Effector memory CD8-positive, alpha-beta T cell (primary cell): ENCODE results near the gene FN1.

Source experiments
- ATAC-seq: fragments of 150-1000 bp; cut with Tn5 transposase; replicated peaks from 2 replicates; pipeline ENCODE4 v1.10.0; 2021; ENCODE audit warnings: mild to moderate bottlenecking, moderate library complexity
- DNase-seq, 3 experiments: peaks; one replicate each; pipeline ENCODE4 v3.0.0; 2021
- H3K27ac Mint-ChIP-seq, 2 donors: one replicate each; pipeline ENCODE4 v1.8.0; 2022; ENCODE audit warnings: mild to moderate bottlenecking in 2 of 2, mixed read lengths in 2 of 2, moderate library complexity in 2 of 2
- H3K27me3 Mint-ChIP-seq, 2 donors: one replicate each; pipeline ENCODE4 v1.8.0; 2022; ENCODE audit warnings: mixed read lengths in 2 of 2
- H3K36me3 Mint-ChIP-seq: one replicate; pipeline ENCODE4 v1.8.0; 2022; ENCODE audit warnings: mild to moderate bottlenecking, moderate library complexity, mixed read lengths; ENCODE audit not compliant: insufficient read depth
- H3K4me1 Mint-ChIP-seq, 2 donors: one replicate each; pipeline ENCODE4 v1.8.0; 2022; ENCODE audit warnings: low read depth in 2 of 2, mixed read lengths in 2 of 2
- H3K4me3 Mint-ChIP-seq, 2 donors: one replicate each; pipeline ENCODE4 v1.8.0; 2022; ENCODE audit warnings: mild to moderate bottlenecking in 2 of 2, mixed read lengths in 2 of 2, moderate library complexity in 2 of 2
- H3K9me3 Mint-ChIP-seq, 2 donors: one replicate each; pipeline ENCODE4 v1.8.0; 2022; ENCODE audit warnings: mixed read lengths in 2 of 2

FN1 gene

GRCh38 chr2:215435280-215435869 lies 493 bp downstream of the FN1 start:
- peaks cover 79 to 91% of the 10 kb centered on the region in 2 donors for H3K27me3 Mint-ChIP-seq
- H3K4me3 Mint-ChIP-seq = peak overlapping the region; percentile 68 to 71
- H3K4me1 Mint-ChIP-seq = peaks cover 14 to 19% of the 10 kb centered on the region in 2 donors
- ATAC-seq (peak; percentile 26), DNase-seq (no peak)
- peaks cover 0 to 2% of the 10 kb centered on the region in 2 donors for H3K9me3 Mint-ChIP-seq
- no peaks in the 10 kb centered on the region for H3K36me3 Mint-ChIP-seq
- H3K27ac Mint-ChIP-seq = no peak overlapping the region

GRCh38 chr2:215434447-215435279 lies 1.2 kb downstream of the FN1 start:
- Mint-ChIP-seq H3K27me3 (peaks cover 80 to 93% of the 10 kb centered on the region in 2 donors), H3K4me3 (peak overlapping the region; percentile 68 to 71), H3K9me3 (peaks cover 0 to 2% of the 10 kb centered on the region in 2 donors), H3K4me1 (peaks cover 14 to 19% of the 10 kb centered on the region in 2 donors), H3K27ac (no peak overlapping the region), H3K36me3 (no peaks in the 10 kb centered on the region)
- no peak for DNase-seq
- no peak for ATAC-seq

- DNase-seq (no peak), ATAC-seq (no peak)
- peaks cover 79 to 93% of the 10 kb centered on the region in 2 donors for H3K27me3 Mint-ChIP-seq
- peaks cover 0 to 2% of the 10 kb centered on the region in 2 donors for H3K9me3 Mint-ChIP-seq
- H3K4me1 Mint-ChIP-seq = peaks cover 14 to 19% of the 10 kb centered on the region in 2 donors
- H3K27ac Mint-ChIP-seq = no peak overlapping the region
- no peak overlapping the region for H3K4me3 Mint-ChIP-seq
- no peaks in the 10 kb centered on the region for H3K36me3 Mint-ChIP-seq
Measured at GRCh38 chr2:215432759-215433594, 2.9 kb downstream of the FN1 start.

- peaks cover 0 to 2% of the 10 kb centered on the region in 2 donors for H3K9me3 Mint-ChIP-seq
- H3K27ac Mint-ChIP-seq = no peak overlapping the region
- ATAC-seq (no peak), DNase-seq (no peak)
- peaks cover 76 to 90% of the 10 kb centered on the region in 2 donors for H3K27me3 Mint-ChIP-seq
- H3K4me3 Mint-ChIP-seq = no peak overlapping the region
- peaks cover 13 to 17% of the 10 kb centered on the region in 2 donors for H3K4me1 Mint-ChIP-seq
- H3K36me3 Mint-ChIP-seq = no peaks in the 10 kb centered on the region
Measured at GRCh38 chr2:215431778-215432758, 3.8 kb downstream of the FN1 start.

GRCh38 chr2:215431290-215431689 lies 4.6 kb downstream of the FN1 start:
- Mint-ChIP-seq H3K27ac (no peak overlapping the region), H3K27me3 (peaks cover 69 to 83% of the 10 kb centered on the region in 2 donors), H3K4me3 (no peak overlapping the region), H3K9me3 (peaks cover 0 to 2% of the 10 kb centered on the region in 2 donors), H3K36me3 (no peaks in the 10 kb centered on the region), H3K4me1 (peaks cover 9 to 10% of the 10 kb centered on the region in 2 donors)
- ATAC-seq (no peak), DNase-seq (no peak)

GRCh38 chr2:215430528-215431187 lies 5.2 kb downstream of the FN1 start:
- peaks cover 67 to 87% of the 10 kb centered on the region in 2 donors for H3K27me3 Mint-ChIP-seq
- no peak overlapping the region for H3K4me3 Mint-ChIP-seq
- ATAC-seq (no peak), DNase-seq (no peak)
- H3K36me3 Mint-ChIP-seq = no peaks in the 10 kb centered on the region
- no peak overlapping the region for H3K27ac Mint-ChIP-seq
- peaks cover 6 to 9% of the 10 kb centered on the region in 2 donors for H3K4me1 Mint-ChIP-seq
- peaks cover 0 to 2% of the 10 kb centered on the region in 2 donors for H3K9me3 Mint-ChIP-seq

- no peak for ATAC-seq
- no peak for DNase-seq
- H3K4me3 Mint-ChIP-seq = no peak overlapping the region
- peaks cover 0 to 2% of the 10 kb centered on the region in 2 donors for H3K9me3 Mint-ChIP-seq
- H3K27me3 Mint-ChIP-seq = peaks cover 56 to 88% of the 10 kb centered on the region in 2 donors
- no peaks in the 10 kb centered on the region for H3K36me3 Mint-ChIP-seq
- no peaks in the 10 kb centered on the region for H3K4me1 Mint-ChIP-seq
- no peak overlapping the region for H3K27ac Mint-ChIP-seq
Measured at GRCh38 chr2:215429424-215429823, 6.4 kb downstream of the FN1 start.

- no peak overlapping the region for H3K27ac Mint-ChIP-seq
- peaks cover 59 to 88% of the 10 kb centered on the region in 2 donors for H3K27me3 Mint-ChIP-seq
- ATAC-seq (no peak), DNase-seq (no peak)
- H3K4me3 Mint-ChIP-seq = no peak overlapping the region
- H3K36me3 Mint-ChIP-seq = no peaks in the 10 kb centered on the region
- no peaks in the 10 kb centered on the region for H3K4me1 Mint-ChIP-seq
- peaks cover 0 to 1% of the 10 kb centered on the region in 2 donors for H3K9me3 Mint-ChIP-seq
Measured at GRCh38 chr2:215428060-215428910, 7.6 kb downstream of the FN1 start.

- no peaks in the 10 kb centered on the region for H3K4me1 Mint-ChIP-seq
- no peak overlapping the region for H3K27ac Mint-ChIP-seq
- H3K4me3 Mint-ChIP-seq = no peak overlapping the region
- ATAC-seq = no peak
- DNase-seq = no peak
- no peaks in the 10 kb centered on the region for H3K9me3 Mint-ChIP-seq
- no peaks in the 10 kb centered on the region for H3K36me3 Mint-ChIP-seq
- peaks cover 54 to 84% of the 10 kb centered on the region in 2 donors for H3K27me3 Mint-ChIP-seq
Measured at GRCh38 chr2:215427585-215427984, 8.3 kb downstream of the FN1 start.

GRCh38 chr2:215425021-215425782 lies 10.7 kb downstream of the FN1 start:
- no peak for DNase-seq
- Mint-ChIP-seq H3K4me3 (no peak overlapping the region), H3K36me3 (no peaks in the 10 kb centered on the region), H3K27ac (no peak overlapping the region), H3K4me1 (no peaks in the 10 kb centered on the region), H3K9me3 (no peaks in the 10 kb centered on the region), H3K27me3 (peaks cover 45 to 85% of the 10 kb centered on the region in 2 donors)
- ATAC-seq = no peak

- ATAC-seq = no peak
- no peak for DNase-seq
- Mint-ChIP-seq H3K27ac (no peak overlapping the region), H3K4me1 (no peaks in the 10 kb centered on the region), H3K4me3 (no peak overlapping the region), H3K9me3 (no peaks in the 10 kb centered on the region), H3K27me3 (peaks cover 37 to 77% of the 10 kb centered on the region in 2 donors), H3K36me3 (no peaks in the 10 kb centered on the region)
Measured at GRCh38 chr2:215423928-215424540, 11.8 kb downstream of the FN1 start.
